ENCODE measurements around the gene ABHD15. TPM values are rescaled to one million over a fixed set of nuclear protein-coding genes. Genes with fewer than 3 reads are reported as not detected.
A peak's percentile ranks its signal among the peaks of the same experiment; 100 is the strongest.

ABHD15 gene
- total RNA-seq, 1 donor from 2014 or later: 7.0 TPM

DNA sequence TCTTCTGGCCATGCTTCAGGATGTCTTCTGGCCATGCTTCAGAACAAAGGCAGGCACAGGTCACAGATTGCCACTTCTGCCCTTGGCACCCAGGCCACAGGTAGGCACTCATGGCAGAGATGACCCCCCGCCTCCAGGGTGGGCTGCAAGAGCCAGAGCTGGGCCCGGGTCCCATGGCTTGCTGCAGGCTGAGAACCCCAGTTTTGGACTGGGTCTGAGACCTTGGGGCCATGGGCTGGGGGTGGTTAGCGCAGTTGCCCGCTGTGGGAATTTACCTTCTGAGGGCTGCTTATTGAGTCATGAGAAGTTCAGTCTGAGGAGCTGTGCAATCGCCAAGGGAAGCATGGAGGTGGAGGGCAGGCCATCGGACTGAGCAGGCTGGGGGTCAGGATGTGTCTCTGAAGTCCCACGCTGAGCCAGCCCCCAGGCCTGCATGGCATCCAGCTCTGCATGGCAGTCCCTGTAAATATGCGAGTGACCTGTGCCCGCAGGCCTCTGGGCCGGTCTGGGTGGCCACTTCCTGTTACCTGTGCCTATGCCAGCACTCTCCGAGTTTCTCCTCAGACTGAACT lies 27.8 kb upstream of the ABHD15 start:
- no peak for DNase-seq

DNA sequence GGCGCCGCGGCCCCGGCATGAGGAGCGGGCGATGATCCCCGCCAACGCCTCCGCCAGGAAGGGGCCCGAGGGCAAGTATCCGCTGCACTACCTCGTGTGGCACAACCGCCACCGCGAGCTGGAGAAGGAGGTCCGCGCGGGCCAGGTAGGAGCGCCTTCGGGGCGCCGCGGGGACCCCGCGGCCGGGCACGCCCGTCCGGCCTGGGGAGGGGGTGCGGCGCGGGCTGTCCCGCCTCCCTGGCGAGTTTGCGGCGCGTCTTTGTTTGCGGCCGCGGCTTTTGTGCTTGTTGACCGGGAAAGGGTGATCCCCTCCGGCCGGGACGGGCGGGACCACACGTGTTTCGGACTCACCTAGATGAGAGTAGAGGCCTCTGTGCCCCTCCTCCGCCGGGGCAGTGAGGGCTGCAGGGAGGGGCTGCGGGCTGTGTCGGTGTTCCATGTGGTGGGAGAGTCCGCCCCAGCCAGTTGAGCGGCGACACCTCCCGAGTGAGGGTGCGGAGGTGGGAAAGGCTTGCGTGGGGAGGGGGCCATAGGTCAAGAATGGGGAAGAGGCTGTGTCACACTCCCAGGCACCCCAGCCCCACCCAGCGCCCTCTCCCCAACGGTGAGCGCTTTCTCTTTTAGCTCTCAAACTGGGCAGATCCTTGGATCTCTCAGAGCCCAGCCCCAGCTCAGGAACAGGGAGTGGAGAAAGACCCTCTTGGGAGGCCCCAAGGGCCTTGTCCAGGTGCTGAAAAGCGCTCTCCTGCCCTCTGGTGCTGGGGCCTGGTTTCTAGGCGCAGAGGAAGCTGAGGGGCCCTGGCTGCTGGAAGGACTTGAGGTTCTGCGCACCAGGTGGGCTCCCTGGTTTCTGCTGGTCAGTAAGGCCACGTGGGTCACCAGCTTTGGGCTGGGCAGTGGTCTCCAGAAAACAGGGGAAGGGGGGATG lies 27.0 kb upstream of the ABHD15 start:
- no peak for DNase-seq

DNA sequence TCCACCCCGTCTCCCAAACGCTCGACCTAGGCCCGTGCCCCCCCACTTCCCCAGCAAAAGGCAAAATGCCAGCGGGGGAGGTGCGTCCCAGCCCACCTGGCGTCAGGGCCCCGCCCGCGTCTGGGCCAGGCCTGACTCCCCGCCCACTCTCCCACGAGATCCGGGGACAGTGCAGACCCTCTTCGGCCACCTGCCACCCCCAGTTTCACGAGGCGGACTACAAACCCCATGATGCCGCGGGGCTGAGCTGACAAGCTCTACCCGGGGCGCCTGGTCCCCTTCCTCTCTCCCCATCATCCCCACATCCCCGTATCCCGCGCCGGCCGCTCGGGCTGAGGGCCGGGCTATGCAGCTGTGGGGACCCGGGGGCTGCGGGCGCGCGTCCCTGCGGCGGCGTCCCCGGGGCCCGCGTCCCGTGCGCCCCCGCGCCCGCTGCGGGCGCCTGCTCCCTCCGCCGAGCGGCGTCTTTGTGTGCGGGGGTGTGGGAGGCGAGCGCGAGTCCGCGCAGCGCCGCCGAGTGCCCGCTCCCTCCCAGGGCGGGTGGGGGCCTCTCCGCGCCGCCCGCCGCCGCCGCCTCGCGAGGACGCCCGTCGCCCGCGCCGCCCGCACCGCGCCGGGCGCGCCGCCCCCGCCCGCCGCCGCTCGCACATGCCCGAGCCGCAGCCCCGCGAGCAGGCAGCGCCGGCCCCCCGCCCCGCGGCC lies 26.2 kb upstream of the ABHD15 start, which contains the start of gene ANKRD13B:
Gene ANKRD13B (plus strand): TSS at position 283 of the 702 bp plus-strand sequence. CDS start 490 bp downstream, outside the sequence.
- no peak for DNase-seq

DNA sequence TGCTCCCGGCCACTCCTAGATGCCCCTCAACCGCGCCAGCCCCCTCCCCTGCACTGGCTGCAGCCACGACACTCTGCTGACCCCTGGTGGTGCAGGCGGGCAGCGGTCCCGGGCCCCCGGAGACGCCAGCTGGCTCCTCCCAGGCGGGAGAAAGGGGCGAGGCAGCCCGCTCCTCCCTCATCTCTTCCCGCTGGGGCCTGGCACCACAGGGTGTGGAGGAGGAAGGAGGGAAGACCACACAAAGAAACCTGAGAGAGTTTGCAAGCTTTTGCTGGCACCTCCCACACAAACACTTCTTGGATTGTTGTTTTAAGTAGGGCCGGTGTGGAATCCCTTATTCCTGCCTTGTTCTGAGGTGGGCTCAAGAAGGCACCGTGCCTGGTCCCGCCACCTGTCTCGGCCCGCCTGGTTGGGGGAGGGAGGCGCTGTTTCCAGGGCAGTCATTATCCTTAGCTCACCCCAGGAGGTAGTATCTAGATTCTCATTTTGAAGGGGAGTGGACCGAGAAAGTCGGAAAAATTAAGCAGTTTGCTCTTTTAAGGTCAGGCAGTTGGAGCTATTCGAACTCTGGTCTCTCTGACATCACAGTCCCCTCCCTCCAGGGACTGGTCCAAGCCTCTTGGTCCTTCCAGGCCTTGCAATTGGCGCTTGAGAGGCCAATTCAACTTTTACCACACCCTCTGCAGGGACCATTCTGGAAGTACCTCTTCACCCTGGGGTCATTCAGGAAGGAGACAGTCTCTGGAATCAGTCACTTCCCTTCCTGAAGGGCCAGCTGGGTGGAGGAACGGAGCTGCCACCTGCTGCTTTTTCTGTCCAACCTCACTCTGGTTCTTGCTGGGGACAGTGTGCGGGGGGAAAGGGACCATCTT lies 25.1 kb upstream of the ABHD15 start:
- DNase-seq: peak; percentile 79

DNA sequence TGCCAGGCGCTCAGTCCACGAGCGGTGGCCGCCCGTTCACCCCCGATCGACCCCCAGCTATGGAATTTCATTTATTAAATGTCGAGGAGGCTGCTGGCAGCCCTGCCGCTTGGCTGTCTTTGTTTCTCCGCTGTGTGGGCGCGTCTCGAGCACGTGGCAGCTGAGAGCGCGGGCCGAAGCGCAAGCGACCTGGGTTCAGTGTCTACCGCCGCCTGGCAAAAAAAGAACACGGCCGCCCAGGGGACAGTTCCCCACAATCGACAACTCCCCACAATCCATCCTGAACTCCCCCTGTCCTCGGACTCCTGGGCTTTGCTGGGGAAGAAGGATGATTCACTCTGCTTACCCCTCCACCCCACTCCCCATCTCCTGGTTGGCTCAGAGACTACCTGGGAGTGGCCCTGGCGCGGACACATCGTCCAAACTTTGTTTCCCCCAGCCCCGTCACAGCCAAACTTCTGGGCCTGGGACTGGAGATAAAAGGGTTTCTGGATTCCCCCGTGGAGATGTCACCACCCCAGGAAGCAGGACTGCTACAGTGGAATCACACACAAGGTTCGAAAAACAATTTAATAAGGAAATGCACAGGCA lies 24.4 kb upstream of the ABHD15 start:
- DNase-seq: no peak

DNA sequence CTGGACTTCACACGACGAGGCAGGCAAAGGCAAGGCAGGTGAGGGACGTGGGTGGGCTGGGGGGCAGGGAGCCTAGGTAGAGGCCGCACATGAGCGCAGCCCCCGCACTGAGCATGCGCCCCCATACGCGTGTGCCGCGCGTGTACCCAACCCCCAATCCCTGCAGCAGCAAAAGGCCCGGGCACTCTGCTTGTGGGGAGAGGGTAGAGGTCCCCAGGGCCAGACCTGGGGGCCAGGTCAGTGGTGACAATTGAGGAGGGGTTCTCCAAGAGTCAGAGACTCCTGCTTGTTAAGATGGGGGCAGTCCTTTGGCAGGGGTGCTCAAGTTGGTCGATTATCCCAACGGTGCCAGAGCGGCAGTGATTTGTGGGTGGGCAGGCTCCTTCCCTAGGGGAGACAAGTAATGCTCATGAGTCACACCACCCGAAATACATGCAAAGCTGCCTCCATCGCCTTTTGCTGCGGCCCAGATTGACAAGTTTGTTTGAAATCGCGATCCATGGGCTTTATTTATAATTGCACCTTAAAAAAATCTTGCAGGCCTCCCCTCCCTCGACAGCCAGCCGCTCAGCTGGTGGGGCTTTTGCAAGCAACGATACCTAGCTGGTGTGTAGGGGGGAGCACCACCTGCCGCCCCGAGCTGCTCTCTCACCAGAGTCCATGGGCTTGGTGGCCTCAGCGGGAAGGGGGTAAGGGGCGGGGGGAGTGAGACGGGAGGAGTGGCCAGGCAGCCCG lies 23.7 kb upstream of the ABHD15 start:
- no peak for DNase-seq

DNA sequence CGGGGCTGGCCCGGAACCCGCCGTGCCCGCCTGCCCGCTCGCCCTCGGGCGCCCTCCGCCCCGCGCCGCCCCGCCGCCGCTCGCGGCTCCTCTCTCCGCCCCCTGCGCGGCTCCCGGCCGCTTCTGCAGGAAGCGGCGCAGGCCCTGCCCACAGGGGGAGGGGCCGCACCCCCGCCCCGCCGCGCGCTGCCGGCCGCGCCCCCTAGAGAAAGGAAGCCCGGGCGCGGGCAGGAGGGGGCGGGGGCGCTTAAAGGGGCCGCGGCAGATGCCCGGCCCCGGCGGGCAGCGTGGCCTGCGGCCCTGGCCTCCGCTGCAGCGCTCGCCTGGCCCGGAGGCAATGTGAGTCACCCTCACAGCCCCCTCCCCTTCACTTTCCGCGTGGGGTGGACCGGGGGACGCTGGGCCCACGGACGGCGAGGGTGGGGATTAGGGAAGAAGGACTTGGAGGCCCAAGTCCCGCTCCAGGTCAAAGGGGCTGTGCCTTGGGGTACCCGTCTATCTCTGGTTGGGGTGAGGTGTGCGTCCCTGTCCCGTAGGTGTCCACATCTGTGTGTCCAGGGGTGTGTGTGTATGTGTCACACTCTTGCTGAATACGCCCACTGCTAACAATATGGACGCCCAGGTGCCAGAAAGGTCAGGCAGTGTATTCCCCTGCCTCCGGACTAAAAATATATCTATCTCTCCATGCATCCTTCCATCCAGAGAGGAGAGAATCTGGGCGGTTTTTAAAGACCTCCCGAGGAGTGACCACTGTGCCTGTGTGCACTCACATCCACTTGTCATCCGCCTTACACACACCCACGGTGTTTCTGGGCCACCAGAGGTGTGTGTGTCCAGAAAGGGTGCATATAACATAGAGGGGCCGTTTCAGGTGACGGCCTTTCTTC lies 22.9 kb upstream of the ABHD15 start, which contains the start of gene GIT1:
Gene GIT1 (minus strand): TSS at position 125 of the 887 bp plus-strand sequence. CDS start 270 bp downstream, outside the sequence.
- DNase-seq: peak; percentile 62

DNA sequence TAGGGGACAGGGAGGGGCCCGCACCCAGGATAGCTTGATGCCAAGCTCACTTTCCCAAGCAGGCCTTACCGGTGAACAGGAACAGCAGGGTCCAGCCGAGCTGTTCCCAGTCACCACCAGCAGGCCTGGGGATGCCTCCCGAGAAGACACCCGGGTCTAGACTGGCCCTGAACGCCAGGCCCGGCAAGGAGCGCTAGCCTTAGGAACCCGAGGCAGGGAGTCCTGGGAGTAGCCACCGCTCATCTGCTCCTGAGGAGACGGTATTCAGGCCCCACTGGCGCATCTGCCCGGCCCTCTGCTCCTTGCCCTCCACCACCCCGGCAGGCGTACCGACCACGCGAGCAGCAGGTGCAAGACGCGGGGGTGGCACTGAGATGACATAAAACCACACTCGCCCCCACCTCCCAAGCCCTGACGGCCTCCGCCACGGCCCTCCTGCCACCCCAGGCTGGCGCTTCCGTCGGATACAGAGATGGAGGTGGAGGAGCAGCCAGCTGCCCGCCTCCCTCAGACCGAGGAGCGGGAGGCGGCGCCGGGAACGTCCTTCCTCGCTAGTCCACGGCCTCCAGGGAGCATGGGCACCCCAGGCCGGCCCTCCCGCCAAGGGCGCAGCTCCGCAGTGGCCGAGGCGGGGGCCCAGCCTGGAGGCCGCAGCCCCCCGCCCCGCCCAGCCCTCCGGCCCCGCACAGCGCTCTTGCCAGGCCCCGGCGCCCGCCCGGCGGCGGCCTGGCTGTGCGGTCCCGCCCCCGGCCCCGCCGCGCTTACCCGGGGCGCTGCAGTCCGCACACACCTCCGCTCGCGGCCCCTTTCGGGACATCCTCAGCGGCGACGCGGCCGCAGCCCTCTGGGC lies 21.9 kb upstream of the ABHD15 start:
- no peak for DNase-seq

DNA sequence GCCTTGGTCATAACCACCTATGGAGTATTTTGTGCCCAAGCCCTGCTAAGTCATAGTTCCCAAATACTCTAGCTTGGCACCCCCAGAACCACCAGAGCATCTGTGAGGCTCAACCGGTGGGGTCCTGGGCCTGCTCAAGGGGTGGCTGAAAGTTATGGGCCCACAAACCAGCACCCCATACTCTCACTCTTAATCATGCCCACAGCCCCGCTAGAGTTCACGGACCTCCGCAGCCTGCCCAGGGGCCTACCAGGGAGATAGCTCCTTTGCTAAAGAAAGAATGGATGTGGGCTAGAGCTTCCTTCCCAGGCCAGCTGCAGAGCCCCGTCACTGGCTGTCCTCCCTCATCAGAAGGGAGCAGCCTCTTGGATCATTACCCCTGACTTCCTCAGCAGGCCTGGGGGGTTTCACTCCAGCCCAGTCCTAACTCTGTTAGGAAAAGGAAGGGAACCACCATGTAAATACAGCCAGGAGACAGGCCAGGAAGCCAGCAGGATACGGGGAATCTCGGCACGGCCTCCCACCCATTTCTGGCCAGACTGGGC lies 21.3 kb upstream of the ABHD15 start:
- DNase-seq: no peak

DNA sequence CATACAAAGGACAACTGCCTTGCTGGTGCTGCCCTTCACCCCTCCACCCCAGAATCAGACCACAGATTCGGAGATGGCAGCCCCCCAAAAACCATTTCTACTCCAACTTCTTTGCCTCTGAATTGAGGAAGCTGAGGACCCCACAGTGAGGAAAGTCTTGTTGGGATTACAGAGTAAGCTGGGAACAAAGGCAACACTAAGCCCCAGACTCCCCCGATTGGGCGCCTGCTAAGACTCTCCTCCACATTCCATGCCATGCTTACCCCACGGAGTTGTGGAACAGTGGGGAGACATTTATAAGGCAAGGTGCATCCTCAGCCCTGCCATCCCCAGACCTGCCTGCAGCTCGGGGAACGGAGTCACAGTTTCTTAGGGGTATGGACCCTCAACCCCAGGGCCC lies 20.8 kb upstream of the ABHD15 start:
- no peak for DNase-seq

DNA sequence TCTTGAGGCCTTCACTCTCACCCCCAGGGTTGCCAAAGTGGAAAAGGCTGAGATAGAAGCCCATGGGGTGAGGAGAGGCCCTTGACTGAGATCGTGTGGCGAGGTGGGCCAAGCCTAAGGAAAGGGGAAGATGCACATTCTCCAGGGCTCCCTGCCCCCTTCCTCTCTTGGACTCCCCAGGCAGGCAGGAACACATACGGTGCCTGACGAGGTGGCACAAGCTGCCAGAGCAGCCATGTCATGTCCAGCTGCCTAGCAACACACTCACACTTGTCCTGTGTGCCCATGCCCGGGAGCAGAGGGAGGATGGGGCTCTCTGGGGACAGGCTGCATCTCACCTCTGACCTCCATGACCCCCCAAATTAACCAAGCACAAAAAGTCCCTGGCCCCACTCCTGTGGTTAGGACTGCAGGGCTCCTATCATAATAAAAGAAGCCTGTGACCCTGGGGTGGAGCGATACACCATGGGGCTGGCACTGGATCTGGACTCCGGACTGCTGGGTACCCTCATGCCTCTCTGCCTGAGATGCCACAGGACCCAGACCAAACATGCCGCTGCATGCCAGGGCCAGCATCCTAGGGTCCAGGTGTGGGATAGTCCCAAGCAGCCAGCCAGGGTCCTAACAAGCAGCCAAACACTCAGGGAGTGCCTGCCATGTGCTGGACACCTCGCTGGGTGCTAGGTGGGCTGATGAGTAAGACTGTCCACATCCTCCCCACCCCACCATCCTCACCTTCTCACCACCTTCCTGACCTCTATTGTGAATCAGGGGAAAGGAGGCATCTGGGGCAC lies 20.0 kb upstream of the ABHD15 start:
- no peak for DNase-seq

DNA sequence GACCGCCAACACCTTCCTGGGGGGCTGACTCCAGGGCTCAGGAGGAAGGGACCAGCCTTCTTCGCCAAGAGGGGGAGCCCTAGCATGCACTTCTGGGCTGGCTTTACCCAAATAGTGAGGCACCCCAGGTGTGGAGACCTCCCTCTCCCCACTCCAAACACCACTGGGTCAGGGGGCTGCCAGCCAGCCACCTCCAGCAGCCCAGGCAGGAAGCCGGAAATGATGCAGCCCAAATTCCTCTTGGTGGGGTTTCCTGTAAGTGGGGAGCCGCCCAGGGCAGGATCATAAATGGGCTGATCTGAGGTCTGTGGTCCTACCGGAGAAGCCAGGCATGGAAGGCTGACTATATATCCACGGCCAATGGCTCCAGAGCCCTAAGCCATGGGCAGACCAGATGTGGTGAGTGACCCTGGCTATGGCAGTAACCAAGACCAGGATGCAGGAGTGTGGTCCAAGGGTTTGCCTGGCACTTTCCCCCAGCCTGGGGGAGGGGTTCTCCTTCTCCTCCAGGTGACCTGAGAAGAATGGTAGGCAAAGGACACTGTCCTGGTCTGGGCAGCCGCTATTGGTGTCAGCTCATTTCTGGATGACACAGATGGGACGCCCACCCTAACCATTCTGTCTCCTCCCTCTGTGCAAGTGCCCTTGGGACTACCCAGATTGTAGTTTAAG lies 18.4 kb upstream of the ABHD15 start:
- no peak for DNase-seq

DNA sequence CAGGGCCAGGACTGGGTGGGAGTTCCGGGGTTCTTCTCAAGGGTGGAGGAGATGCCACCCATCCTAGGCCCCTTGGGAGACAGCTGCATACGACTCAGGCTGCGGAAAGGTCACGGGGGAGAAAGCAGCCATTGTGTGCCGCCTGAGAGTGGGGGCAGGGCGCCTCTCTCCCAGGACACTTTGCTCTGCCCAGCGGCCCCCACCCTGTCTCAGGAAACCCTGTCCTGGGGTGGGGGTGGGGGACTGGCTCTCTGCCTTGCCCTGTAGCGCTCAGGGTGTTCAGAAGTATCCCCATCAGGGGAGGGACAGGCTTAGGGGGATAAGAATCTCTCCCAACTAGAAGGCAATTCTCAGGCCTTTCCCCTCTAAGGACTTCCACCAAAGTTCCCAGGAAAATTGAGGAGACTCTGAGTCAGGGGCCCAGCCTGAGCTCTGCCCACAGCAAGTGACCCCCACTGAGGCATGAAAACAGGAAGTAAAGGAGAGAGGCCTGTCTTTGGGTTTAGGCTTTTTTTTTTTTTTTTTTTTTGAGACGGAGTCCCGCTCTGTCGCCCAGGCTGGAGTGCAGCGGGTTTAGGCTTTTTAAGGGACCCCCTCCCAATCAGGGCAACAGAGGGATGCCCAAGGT lies 17.7 kb upstream of the ABHD15 start:
- DNase-seq: no peak

DNA sequence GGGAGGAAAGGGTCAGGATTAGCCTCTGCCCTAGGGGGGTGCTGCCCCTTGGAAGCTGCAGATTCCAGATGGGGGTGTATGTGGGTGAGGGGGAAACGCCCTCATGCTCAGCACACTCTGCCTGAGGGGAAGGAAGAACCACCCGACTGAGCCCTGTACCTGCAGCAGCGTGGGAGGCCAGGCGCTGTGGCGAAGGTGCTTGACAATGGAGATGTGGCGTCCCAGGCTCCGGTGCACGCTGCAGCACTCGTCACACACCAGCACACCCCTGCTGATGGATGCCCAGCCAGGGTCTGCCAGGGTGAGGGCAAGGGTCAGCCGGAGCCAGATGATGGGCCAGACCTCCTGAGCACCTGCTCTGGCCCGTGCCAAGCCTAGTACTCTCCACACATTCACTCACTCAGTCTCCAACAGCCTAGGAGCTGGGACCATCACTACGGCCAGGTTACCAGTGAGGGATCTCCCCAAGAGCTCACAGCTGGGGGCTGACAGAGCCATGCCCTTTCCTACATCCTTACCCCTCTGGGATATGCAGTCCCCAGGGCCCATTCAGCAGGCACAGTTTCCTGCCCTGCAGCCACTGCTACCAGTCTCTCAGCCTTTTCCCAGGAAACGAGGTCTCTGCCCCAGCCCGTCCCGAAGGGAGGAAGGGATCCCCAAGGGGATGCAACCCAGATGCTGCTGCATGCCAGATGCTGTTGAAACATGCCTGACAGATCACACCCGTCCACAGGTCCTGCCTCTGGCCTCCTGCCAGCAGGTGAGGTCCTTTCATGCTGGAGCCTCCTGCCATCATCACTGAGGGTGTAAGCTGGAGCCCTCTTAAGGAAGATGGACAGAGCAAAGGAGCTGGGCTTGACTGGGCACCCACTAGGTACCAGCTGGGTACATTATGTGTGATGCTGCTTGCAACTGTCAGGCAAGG lies 16.7 kb upstream of the ABHD15 start:
- no peak for DNase-seq

DNA sequence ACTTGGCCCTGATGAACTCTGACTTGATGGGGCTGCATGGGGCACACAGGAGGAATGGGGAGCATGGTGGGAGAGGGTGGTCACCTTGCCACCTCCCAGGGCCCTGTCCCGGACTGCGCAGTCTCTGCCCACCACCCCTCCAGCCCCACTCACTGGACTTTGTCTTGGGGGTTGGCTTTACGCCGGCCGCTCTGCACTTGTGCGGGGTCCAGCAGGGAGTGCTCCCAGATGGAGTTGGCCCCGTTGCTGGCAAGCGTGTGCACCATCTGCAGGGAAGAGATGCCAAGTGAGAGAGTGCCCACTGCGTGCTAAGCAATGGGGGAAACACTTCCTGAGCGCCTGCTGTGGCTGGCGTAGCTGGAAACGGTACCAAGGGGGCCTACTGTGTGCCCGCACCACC lies 15.9 kb upstream of the ABHD15 start:
- no peak for DNase-seq
